ENCODE results near the gene RAB44. TPM values are rescaled to one million over a fixed set of nuclear protein-coding genes. Genes with fewer than 3 reads are reported as not detected.

RAB44 gene
- total RNA-seq, 1 experiment from 2014 or later = not detected

DNA sequence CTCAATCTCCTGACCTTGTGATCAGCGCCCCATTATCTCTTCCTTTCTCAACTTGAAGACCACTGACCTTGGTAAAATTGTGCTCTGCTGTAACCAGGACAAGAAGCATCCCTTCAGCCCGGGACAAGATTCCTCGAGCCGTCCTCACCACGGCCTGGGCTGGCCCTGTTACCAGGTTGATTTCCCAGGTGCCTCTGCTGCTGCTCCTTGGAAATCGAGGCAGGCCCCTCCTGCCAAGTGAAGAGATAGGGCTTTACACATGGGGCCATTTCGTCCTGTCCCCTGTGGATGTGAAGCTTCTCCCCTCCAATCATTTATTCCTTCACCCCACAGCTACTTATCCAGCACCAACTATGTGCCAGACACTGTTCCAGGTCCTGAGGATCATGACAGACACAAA is 21.5 kb downstream of the RAB44 start:
- no peaks in the 10 kb centered on the region; the same call in 1 of the 2 replicates for H3K4me1 ChIP-seq (ENCODE audit: insufficient read depth, low read length)
- no peak overlapping the region for H3K27ac ChIP-seq (ENCODE audit: insufficient read length, low read depth, low read length)
- H3K4me2 ChIP-seq (ENCODE audit: insufficient read depth, insufficient read length, low read length) = no peak overlapping the region
- H3K79me1 ChIP-seq (ENCODE audit: insufficient read depth, low read depth, low read length, poor library complexity, severe bottlenecking) = no peaks in the 10 kb centered on the region
- no peak for DNase-seq
- no peak overlapping the region for H2AK5ac ChIP-seq (ENCODE audit: insufficient read length, low read length)
- H3K36me3 Mint-ChIP-seq (ENCODE audit: insufficient read depth in 1 of 3, low read depth in 3 of 3) = no peaks in the 10 kb centered on the region
- H4K8ac ChIP-seq (replicated peaks; ENCODE audit: insufficient read length, low read depth, low read length) = no peak overlapping the region
- H3K9me3 Mint-ChIP-seq = no peaks in the 10 kb centered on the region
- H3K23ac ChIP-seq (ENCODE audit: insufficient read length, low read depth, low read length) = no peak overlapping the region
- H3K4ac ChIP-seq (ENCODE audit: low read depth, low read length) = no peak overlapping the region
- no peaks in the 10 kb centered on the region for H3K23me2 ChIP-seq (ENCODE audit: insufficient read length, low read depth, low read length, poor library complexity, severe bottlenecking)
- no peak overlapping the region for H4K91ac ChIP-seq (ENCODE audit: insufficient read length, low read depth, low read length)
- no peak overlapping the region for H2AFZ ChIP-seq (ENCODE audit: low read length)
- H2BK15ac ChIP-seq (ENCODE audit: low read depth, low read length) = no peak overlapping the region
- no peaks in the 10 kb centered on the region for H4K20me1 ChIP-seq (ENCODE audit: control insufficient read depth, insufficient read depth, insufficient read length)
- no peak overlapping the region for H3K14ac ChIP-seq (ENCODE audit: insufficient read depth, low read length)
- TF ChIP-seq, protein P1, sequence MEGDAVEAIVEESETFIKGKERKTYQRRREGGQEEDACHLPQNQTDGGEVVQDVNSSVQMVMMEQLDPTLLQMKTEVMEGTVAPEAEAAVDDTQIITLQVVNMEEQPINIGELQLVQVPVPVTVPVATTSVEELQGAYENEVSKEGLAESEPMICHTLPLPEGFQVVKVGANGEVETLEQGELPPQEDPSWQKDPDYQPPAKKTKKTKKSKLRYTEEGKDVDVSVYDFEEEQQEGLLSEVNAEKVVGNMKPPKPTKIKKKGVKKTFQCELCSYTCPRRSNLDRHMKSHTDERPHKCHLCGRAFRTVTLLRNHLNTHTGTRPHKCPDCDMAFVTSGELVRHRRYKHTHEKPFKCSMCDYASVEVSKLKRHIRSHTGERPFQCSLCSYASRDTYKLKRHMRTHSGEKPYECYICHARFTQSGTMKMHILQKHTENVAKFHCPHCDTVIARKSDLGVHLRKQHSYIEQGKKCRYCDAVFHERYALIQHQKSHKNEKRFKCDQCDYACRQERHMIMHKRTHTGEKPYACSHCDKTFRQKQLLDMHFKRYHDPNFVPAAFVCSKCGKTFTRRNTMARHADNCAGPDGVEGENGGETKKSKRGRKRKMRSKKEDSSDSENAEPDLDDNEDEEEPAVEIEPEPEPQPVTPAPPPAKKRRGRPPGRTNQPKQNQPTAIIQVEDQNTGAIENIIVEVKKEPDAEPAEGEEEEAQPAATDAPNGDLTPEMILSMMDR (conservative IDR thresholded peaks at IDR 0.05) = no peak
- H3K4me3 Mint-ChIP-seq = no peak overlapping the region
- H3K9me3 ChIP-seq (ENCODE audit: control insufficient read depth, low read depth, low read length) = no peaks in the 10 kb centered on the region
- no CpG with 5 or more reads among the region's 7 CpGs for WGBS (ENCODE audit: extremely low coverage, insufficient read length, low lambda C conversion rate)
- no peak overlapping the region for H3T11ph ChIP-seq (ENCODE audit: low read length)
- no peak overlapping the region for H3K56ac ChIP-seq (ENCODE audit: insufficient read length, low read depth, low read length)
- no peak overlapping the region for H3K18ac ChIP-seq (ENCODE audit: insufficient read length, low read depth, low read length)
- no peak overlapping the region for H3K9ac ChIP-seq (ENCODE audit: extremely low read depth, insufficient read length, low read length)
- H3K79me2 ChIP-seq (ENCODE audit: insufficient read depth, low read length) = no peaks in the 10 kb centered on the region
- peaks cover 3 to 5% of the 10 kb centered on the region in 2 experiments; a peak in 1 of 4 replicates for H3K4me1 Mint-ChIP-seq
- no peaks in the 10 kb centered on the region; the same call in 1 of the 2 replicates for H3K27me3 Mint-ChIP-seq (ENCODE audit: low read depth)
- no peaks in the 10 kb centered on the region for H3K27me3 ChIP-seq (ENCODE audit: insufficient read depth, low read length)
- no peak overlapping the region for H2BK20ac ChIP-seq (ENCODE audit: low read depth, low read length, poor library complexity, severe bottlenecking)
- H4K5ac ChIP-seq (ENCODE audit: insufficient read length, low read depth, low read length) = no peak overlapping the region
- H2BK120ac ChIP-seq (ENCODE audit: low read depth, low read length, poor library complexity, severe bottlenecking) = no peak overlapping the region
- H2BK12ac ChIP-seq (ENCODE audit: insufficient read length, low read depth, low read length) = no peak overlapping the region
- H3K27ac Mint-ChIP-seq = no peak overlapping the region
- H2BK5ac ChIP-seq (ENCODE audit: insufficient read length, low read length) = no peak overlapping the region
